ES-I3 (cell line): Measurements from ENCODE around the gene EEF1A2.
"Not testable (repeated sequence)": the region's sequence is repeated elsewhere in the genome, so short reads cannot be mapped to it uniquely, and the experiment has no call there.

Experiments
- H3K36me3 ChIP-seq: 2 replicates; pipeline ENCODE4 v1.6.1; 2013; ENCODE audit warnings: mild to moderate bottlenecking, low read length, control low read depth, moderate library complexity; ENCODE audit not compliant: insufficient read depth
- H3K4me1 ChIP-seq: 2 replicates; pipeline ENCODE4 v1.6.1; 2013; ENCODE audit warnings: mild to moderate bottlenecking, control low read depth, low read length; ENCODE audit not compliant: insufficient read depth
- H3K9ac ChIP-seq: 2 replicates; pipeline ENCODE4 v1.6.1; 2013; ENCODE audit warnings: low read depth, mild to moderate bottlenecking, low read length, moderate library complexity
- H3K9me3 ChIP-seq: 2 replicates; pipeline ENCODE4 v1.6.1; 2013; ENCODE audit warnings: mild to moderate bottlenecking, low read length, moderate library complexity; ENCODE audit not compliant: control insufficient read depth, insufficient read depth

Gene EEF1A2

GRCh38 chr20:63484236-63484635 is 14.6 kb downstream of the EEF1A2 start:
- Histone ChIP-seq H3K9ac (no peak overlapping the region), H3K36me3 (no peaks in the 10 kb centered on the region), H3K9me3 (no peaks in the 10 kb centered on the region; the same call in 1 of the 2 replicates), H3K4me1 (peaks cover 9% of the 10 kb centered on the region; the same call in 1 of the 2 replicates)

- H3K9me3 ChIP-seq = no peaks in the 10 kb centered on the region; the same call in 1 of the 2 replicates
- no peak overlapping the region for H3K9ac ChIP-seq
- H3K36me3 ChIP-seq = no peaks in the 10 kb centered on the region
- peaks cover 9% of the 10 kb centered on the region; the same call in 1 of the 2 replicates for H3K4me1 ChIP-seq
These were observed 15.0 kb downstream of the EEF1A2 start for GRCh38 chr20:63483834-63484233.

- Histone ChIP-seq H3K36me3 (no peaks in the 10 kb centered on the region), H3K9ac (no peak overlapping the region), H3K4me1 (peaks cover 16% of the 10 kb centered on the region; the same call in 1 of the 2 replicates), H3K9me3 (no peaks in the 10 kb centered on the region; the same call in 1 of the 2 replicates)
These were observed 16.8 kb downstream of the EEF1A2 start for GRCh38 chr20:63482021-63482587.

- no peaks in the 10 kb centered on the region; the same call in 1 of the 2 replicates for H3K9me3 ChIP-seq
- no peak overlapping the region for H3K9ac ChIP-seq
- H3K36me3 ChIP-seq = no peaks in the 10 kb centered on the region
- H3K4me1 ChIP-seq = peaks cover 17% of the 10 kb centered on the region; the same call in 1 of the 2 replicates
These were observed 17.4 kb downstream of the EEF1A2 start for GRCh38 chr20:63481503-63481902.

GRCh38 chr20:63479695-63480419 is 19.0 kb downstream of the EEF1A2 start:
- H3K36me3 ChIP-seq, H3K9me3 ChIP-seq, H3K9ac ChIP-seq: not testable (repeated sequence)
- peaks cover 17% of the 10 kb centered on the region; the same call in 1 of the 2 replicates for H3K4me1 ChIP-seq

- Histone ChIP-seq H3K4me1 (peaks cover 16% of the 10 kb centered on the region), H3K9me3 (no peaks in the 10 kb centered on the region), H3K36me3 (no peaks in the 10 kb centered on the region), H3K9ac (no peak overlapping the region)
These were observed 20.3 kb downstream of the EEF1A2 start for GRCh38 chr20:63478346-63479302.

GRCh38 chr20:63477944-63478343 is 20.9 kb downstream of the EEF1A2 start:
- H3K9ac ChIP-seq = no peak overlapping the region
- no peaks in the 10 kb centered on the region for H3K9me3 ChIP-seq
- H3K36me3 ChIP-seq = no peaks in the 10 kb centered on the region
- peaks cover 16% of the 10 kb centered on the region for H3K4me1 ChIP-seq

GRCh38 chr20:63477061-63477616 is 21.7 kb downstream of the EEF1A2 start:
- no peaks in the 10 kb centered on the region for H3K9me3 ChIP-seq
- H3K4me1 ChIP-seq = peaks cover 16% of the 10 kb centered on the region
- H3K9ac ChIP-seq = no peak overlapping the region
- H3K36me3 ChIP-seq = no peaks in the 10 kb centered on the region

- no peak overlapping the region for H3K9ac ChIP-seq
- no peaks in the 10 kb centered on the region for H3K9me3 ChIP-seq
These were observed 23.7 kb downstream of the EEF1A2 start for GRCh38 chr20:63475209-63475608.

GRCh38 chr20:63473555-63474449 is 25.1 kb downstream of the EEF1A2 start:
- H3K4me1 ChIP-seq = peaks cover 11% of the 10 kb centered on the region
- no peaks in the 10 kb centered on the region for H3K36me3 ChIP-seq
- H3K9ac ChIP-seq = no peak overlapping the region
- no peaks in the 10 kb centered on the region for H3K9me3 ChIP-seq

More at GRCh38 chr20:63475209-63475608, 23.7 kb downstream of the EEF1A2 start:
- peaks cover 11% of the 10 kb centered on the region for H3K4me1 ChIP-seq
- no peaks in the 10 kb centered on the region for H3K36me3 ChIP-seq

GRCh38 chr20:63472862-63473390 is 26.0 kb downstream of the EEF1A2 start:
- H3K9me3 ChIP-seq = no peaks in the 10 kb centered on the region
- peaks cover 11% of the 10 kb centered on the region for H3K4me1 ChIP-seq

GRCh38 chr20:63471981-63472831 is 26.7 kb downstream of the EEF1A2 start, which contains the start of gene KCNQ2:
Gene KCNQ2 (minus strand): TSS chr20:63472655. CDS start chr20:63472463, 192 bp downstream.
- Histone ChIP-seq H3K36me3 (no peaks in the 10 kb centered on the region), H3K4me1 (peaks cover 6% of the 10 kb centered on the region), H3K9me3 (no peaks in the 10 kb centered on the region), H3K9ac (peak within 1 kb of the TSS; percentile 59; the same call in 1 of the 2 replicates)

More at GRCh38 chr20:63472862-63473390, 26.0 kb downstream of the EEF1A2 start:
- no peaks in the 10 kb centered on the region for H3K36me3 ChIP-seq
- H3K9ac ChIP-seq = no peak overlapping the region
